ENCODE data around the gene GAK. TPM values are rescaled to one million over a fixed set of nuclear protein-coding genes. Genes with fewer than 3 reads are reported as not detected.
A peak's percentile ranks its signal among the peaks of the same experiment; 100 is the strongest.

GAK gene
- total RNA-seq, 1 experiment from 2014 or later: 117 TPM

DNA sequence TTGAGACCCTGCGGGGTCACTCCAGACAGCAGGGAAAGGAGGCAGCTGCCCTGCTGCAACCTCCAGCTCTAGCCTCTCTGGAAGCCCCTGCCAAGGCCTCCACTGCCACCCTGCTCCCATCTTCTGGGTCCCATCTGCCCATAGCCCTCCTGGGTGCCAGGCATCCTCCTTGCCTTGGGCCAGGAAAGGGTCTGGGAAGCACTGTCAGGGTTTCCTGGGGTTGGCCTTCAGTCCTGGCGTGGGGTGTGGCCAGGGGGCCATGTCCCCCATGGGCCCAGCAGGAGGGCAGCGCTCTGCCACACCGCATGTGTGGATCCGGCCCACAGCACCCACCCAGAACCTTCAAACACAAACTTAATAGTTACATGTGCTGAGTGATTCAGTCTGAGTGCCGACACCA is 102.8 kb downstream of the GAK start:
- CTCF ChIA-PET: no interaction called here
- H3K9ac ChIP-seq (ENCODE audit: low read length): no peak overlapping the region
- no TSS peak for BruUV-seq (replicated peaks)
- POLR2A ChIA-PET (ENCODE audit: unreplicated experiment): interaction anchor here (0.6 kb wide), 1 partner anchor 55 kb away, joined by 3 read pairs; no protein-coding TSS in a partner anchor
- DNase-seq (no peak), ATAC-seq (no peak)
- H3K9me3 ChIP-seq (ENCODE audit: low read length): no peaks in the 10 kb centered on the region
- H3K36me3 ChIP-seq (ENCODE audit: low read depth, low read length): no peaks in the 10 kb centered on the region
- H3K4me3 ChIP-seq (ENCODE audit: low read length): no peak overlapping the region
- no peak overlapping the region for H2AFZ ChIP-seq (ENCODE audit: low read length)
- H3K27ac ChIP-seq (ENCODE audit: low read length): no peak overlapping the region
- intact Hi-C loops (cut with micrococcal nuclease): no loop called here
- peaks cover 10% of the 10 kb centered on the region; the same call in 1 of the 2 replicates for H3K27me3 ChIP-seq (ENCODE audit: low read length)
- no peak overlapping the region for H3K4me2 ChIP-seq (ENCODE audit: low read length)
- no peaks in the 10 kb centered on the region for H3F3A ChIP-seq (ENCODE audit: low read length, unreplicated experiment)
- no peaks in the 10 kb centered on the region for H3K4me1 ChIP-seq (ENCODE audit: insufficient read depth, low read length)
- H3K79me2 ChIP-seq (ENCODE audit: low read length): no peaks in the 10 kb centered on the region
- TF ChIP-seq EZH2 (IDR thresholded peaks at IDR 0.05; ENCODE audit: low read length, unreplicated experiment): no peak
- no peaks in the 10 kb centered on the region for H4K20me1 ChIP-seq (ENCODE audit: low read length)
- H3K9me2 ChIP-seq (replicated peaks; ENCODE audit: low read length): no peaks in the 10 kb centered on the region

DNA sequence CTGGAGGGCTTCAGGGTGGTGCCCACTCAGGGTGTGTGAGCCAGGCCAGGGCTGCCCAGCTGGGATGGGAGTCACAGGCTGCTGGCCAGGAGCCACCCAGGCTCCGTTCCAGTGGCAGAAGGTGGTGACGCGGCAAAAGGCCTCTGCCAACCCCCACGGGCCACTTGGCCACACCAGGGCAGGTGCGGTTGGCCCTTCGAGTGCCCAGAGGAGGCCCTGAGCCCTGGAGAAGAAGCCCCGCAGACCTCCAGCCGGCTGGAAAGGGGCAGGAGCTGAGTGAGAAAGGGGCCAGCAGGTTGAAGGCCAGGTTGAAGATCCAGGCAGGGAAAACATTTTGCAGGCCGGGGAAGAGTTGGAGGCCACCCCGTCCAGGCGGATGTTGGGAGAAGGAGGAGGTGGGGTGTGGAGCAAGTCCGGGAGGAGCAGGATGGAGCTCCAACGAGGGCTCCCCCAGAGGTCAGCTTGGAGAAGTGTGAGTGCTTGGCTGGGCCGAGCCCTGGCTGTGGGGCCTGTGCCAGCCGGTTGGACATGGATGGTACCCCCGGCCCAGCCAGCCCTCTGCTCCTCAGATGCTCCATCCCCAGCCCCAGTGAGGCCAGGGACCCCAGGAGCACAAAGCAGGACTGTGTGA is 103.4 kb downstream of the GAK start:
- Histone ChIP-seq H3K4me1 (ENCODE audit: insufficient read depth, low read length) (no peaks in the 10 kb centered on the region), H3K27me3 (ENCODE audit: low read length) (peaks cover 10% of the 10 kb centered on the region; the same call in 1 of the 2 replicates), H3K9me3 (ENCODE audit: low read length) (no peaks in the 10 kb centered on the region), H2AFZ (ENCODE audit: low read length) (no peak overlapping the region), H3K9me2 (replicated peaks; ENCODE audit: low read length) (no peaks in the 10 kb centered on the region), H3F3A (ENCODE audit: low read length, unreplicated experiment) (no peaks in the 10 kb centered on the region), H3K79me2 (ENCODE audit: low read length) (no peaks in the 10 kb centered on the region), H4K20me1 (ENCODE audit: low read length) (no peaks in the 10 kb centered on the region), H3K9ac (ENCODE audit: low read length) (no peak overlapping the region), H3K27ac (ENCODE audit: low read length) (no peak overlapping the region), H3K4me2 (ENCODE audit: low read length) (no peak overlapping the region), H3K4me3 (ENCODE audit: low read length) (no peak overlapping the region), H3K36me3 (ENCODE audit: low read depth, low read length) (no peaks in the 10 kb centered on the region)
- DNase-seq: no peak
- 0 out of 2 replicates have a peak, but pooled peaks have one; percentile 20 for ATAC-seq
- intact Hi-C loops (cut with micrococcal nuclease): no loop called here
- ChIA-PET POLR2A (ENCODE audit: unreplicated experiment) (interaction anchor here (0.6 kb wide), 1 partner anchor 55 kb away, joined by 3 read pairs; no protein-coding TSS in a partner anchor), CTCF (no interaction called here)
- BruUV-seq (replicated peaks): no TSS peak
- TF ChIP-seq EZH2phosphoT487 (IDR thresholded peaks at IDR 0.05; ENCODE audit: borderline replicate concordance, low read length): no peak
- TF ChIP-seq, protein P1, sequence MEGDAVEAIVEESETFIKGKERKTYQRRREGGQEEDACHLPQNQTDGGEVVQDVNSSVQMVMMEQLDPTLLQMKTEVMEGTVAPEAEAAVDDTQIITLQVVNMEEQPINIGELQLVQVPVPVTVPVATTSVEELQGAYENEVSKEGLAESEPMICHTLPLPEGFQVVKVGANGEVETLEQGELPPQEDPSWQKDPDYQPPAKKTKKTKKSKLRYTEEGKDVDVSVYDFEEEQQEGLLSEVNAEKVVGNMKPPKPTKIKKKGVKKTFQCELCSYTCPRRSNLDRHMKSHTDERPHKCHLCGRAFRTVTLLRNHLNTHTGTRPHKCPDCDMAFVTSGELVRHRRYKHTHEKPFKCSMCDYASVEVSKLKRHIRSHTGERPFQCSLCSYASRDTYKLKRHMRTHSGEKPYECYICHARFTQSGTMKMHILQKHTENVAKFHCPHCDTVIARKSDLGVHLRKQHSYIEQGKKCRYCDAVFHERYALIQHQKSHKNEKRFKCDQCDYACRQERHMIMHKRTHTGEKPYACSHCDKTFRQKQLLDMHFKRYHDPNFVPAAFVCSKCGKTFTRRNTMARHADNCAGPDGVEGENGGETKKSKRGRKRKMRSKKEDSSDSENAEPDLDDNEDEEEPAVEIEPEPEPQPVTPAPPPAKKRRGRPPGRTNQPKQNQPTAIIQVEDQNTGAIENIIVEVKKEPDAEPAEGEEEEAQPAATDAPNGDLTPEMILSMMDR (conservative IDR thresholded peaks at IDR 0.05; ENCODE audit: low read depth, low read length): 0 out of 2 replicates have a peak, but pooled peaks have one; percentile 15

DNA sequence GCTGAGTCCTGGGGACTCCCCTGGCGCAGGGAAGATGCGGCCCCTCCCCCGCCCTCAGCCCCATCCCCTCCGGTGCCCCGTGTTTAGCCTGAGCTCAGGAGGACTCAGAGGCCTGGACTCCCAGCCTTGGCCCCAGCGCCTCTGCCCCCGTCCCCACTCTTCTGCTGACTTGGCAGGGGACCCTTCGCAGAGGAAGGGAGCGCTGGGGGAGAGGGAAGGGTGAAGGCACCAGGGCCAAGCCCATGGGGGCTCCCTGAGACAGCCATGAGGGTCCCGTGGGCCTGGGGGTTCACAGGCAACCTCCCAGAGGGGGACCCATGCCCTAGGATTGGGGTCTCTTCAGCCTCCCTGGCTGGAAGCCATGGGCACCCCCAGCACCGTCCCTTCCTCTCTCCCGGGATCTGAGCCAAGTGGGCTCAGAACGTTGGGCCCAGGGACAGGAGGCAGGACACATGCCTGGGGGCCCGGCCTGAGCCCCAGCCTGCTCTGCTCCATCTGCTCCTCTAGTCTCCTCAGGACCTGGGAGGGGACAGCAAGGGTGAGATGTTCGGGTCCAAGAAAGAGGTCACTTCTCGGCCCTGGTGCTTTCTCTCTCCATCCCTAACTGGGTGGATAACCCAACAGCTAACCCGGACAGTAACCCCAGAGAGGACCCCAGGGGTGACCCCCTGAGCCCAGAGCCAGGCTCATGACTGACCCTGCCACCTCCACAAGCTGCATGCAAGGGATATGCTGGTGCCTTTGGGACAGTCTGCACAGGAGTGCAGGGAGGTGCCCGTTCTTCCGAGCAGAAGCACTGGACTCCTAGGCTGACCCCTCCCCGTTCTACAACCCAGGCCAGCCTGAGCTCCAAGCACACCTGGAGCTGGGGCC is 104.7 kb downstream of the GAK start:
- ChIA-PET CTCF (no interaction called here), POLR2A (ENCODE audit: unreplicated experiment) (no interaction called here)
- H3K79me2 ChIP-seq (ENCODE audit: low read length): no peaks in the 10 kb centered on the region
- no peaks in the 10 kb centered on the region for H3K4me1 ChIP-seq (ENCODE audit: insufficient read depth, low read length)
- H3K9me2 ChIP-seq (replicated peaks; ENCODE audit: low read length): no peaks in the 10 kb centered on the region
- H4K20me1 ChIP-seq (ENCODE audit: low read length): no peaks in the 10 kb centered on the region
- intact Hi-C loops (cut with micrococcal nuclease): no loop called here
- H3K4me2 ChIP-seq (ENCODE audit: low read length): no peak overlapping the region
- no peak for DNase-seq
- H2AFZ ChIP-seq (ENCODE audit: low read length): no peak overlapping the region
- ATAC-seq: no peak
- peaks cover 10% of the 10 kb centered on the region; the same call in 1 of the 2 replicates for H3K27me3 ChIP-seq (ENCODE audit: low read length)
- H3K36me3 ChIP-seq (ENCODE audit: low read depth, low read length): no peaks in the 10 kb centered on the region
- H3K27ac ChIP-seq (ENCODE audit: low read length): no peak overlapping the region
- no peaks in the 10 kb centered on the region for H3K9me3 ChIP-seq (ENCODE audit: low read length)
- H3K9ac ChIP-seq (ENCODE audit: low read length): no peak overlapping the region
- BruUV-seq (replicated peaks): no TSS peak
- TF ChIP-seq EZH2phosphoT487 (IDR thresholded peaks at IDR 0.05; ENCODE audit: borderline replicate concordance, low read length): no peak
- no peak for TF ChIP-seq EZH2 (IDR thresholded peaks at IDR 0.05; ENCODE audit: low read length, unreplicated experiment)
- TF ChIP-seq, protein P1 (conservative IDR thresholded peaks at IDR 0.05; ENCODE audit: low read depth, low read length): no peak
- H3K4me3 ChIP-seq (ENCODE audit: low read length): no peak overlapping the region
- H3F3A ChIP-seq (ENCODE audit: low read length, unreplicated experiment): no peaks in the 10 kb centered on the region
